K562 (cell line): ENCODE measurements around the gene RNF39. TPM values are rescaled to one million over a fixed set of nuclear protein-coding genes. Genes with fewer than 3 reads are reported as not detected.
A peak's percentile ranks its signal among the peaks of the same experiment; 100 is the strongest.

Experiments used
- ATAC-seq: fragments of 200-7000 bp; cut with Tn5 transposase; 3 replicates; pipeline ENCODE4 v1.9.1; 2020; ENCODE audit warnings: moderate library complexity
- BruUV-seq: library from RNA; stranded (reverse); fragments of 400-500 nt; replicated peaks from 2 replicates; lab custom pipeline; 2021; lab: Mats Ljungman, UMichigan
- CTCF ChIA-PET: fragments of 300-600 bp; formaldehyde crosslinking; extraction: SDS; loops from one replicate; lab custom pipeline; 2021; ENCODE audit warnings: low intra/inter-chr PET ratio; lab: Yijun Ruan, JAX
- POLR2A ChIA-PET: fragments of 300-600, 350-650 bp; sonication (Branson Sonifier 250); formaldehyde crosslinking; extraction: SDS; loops from one replicate; lab custom pipeline; 2021; ENCODE audit warnings: antibody characterized with exemption, inconsistent platforms; lab: Yijun Ruan, JAX
- DNase-seq, 4 experiments: peaks; one replicate each; pipeline versions ENCODE4 v3.0.0 to v3.0.0-alpha.2; 2011 to 2018; ENCODE audit warnings: low spot score in 3 of 4, mixed read lengths in 3 of 4; ENCODE audit errors: extremely low read depth in 1 of 4
- FAIRE-seq: peaks from 2 replicates; lab custom pipeline; 2011; peaks lifted over from hg19 to GRCh38; lab: Jason Lieb, UNC
- H2AFZ ChIP-seq: 2 replicates; pipeline ENCODE4 v1.6.0; 2011; ENCODE audit warnings: low read depth, low read length, control low read depth, inconsistent platforms
- H3K27ac ChIP-seq: fragments of 200-600 bp; 3 replicates; pipeline ENCODE4 v1.8.0; 2011; ENCODE audit warnings: low read depth, mild to moderate bottlenecking, control low read depth, inconsistent platforms, low read length, moderate library complexity, mixed read lengths; ENCODE audit errors: extremely low read depth
- H3K27me3 ChIP-seq, 2 experiments: fragments of 300-600 bp in 1 of 2; 2 replicates in 1 of 2; 3 replicates in 1 of 2; pipeline versions ENCODE4 v1.6.0 to v1.8.0; 2011; ENCODE audit warnings: inconsistent platforms in 2 of 2, low read length in 2 of 2, mild to moderate bottlenecking in 1 of 2, mixed read lengths in 1 of 2, moderate library complexity in 1 of 2; ENCODE audit not compliant: control insufficient read depth in 2 of 2, insufficient read depth in 2 of 2
- H3K36me3 ChIP-seq: fragments of 300-600 bp; 3 replicates; pipeline ENCODE4 v1.8.0; 2011; ENCODE audit warnings: mild to moderate bottlenecking, low read length, inconsistent platforms; ENCODE audit not compliant: control insufficient read depth, insufficient read depth
- H3K4me1 ChIP-seq, 2 experiments: fragments of 200-600 bp in 1 of 2; replicated peaks in 1 of 2; 2 replicates in 1 of 2; 3 replicates in 1 of 2; pipeline versions ENCODE4 v1.5.1 to v1.8.0; 2011; ENCODE audit warnings: inconsistent platforms in 2 of 2, low read length in 2 of 2, mild to moderate bottlenecking in 1 of 2, mixed read lengths in 1 of 2, moderate library complexity in 1 of 2; ENCODE audit not compliant: control insufficient read depth in 2 of 2, insufficient read depth in 2 of 2
- H3K4me2 ChIP-seq: 2 replicates; pipeline ENCODE4 v1.6.1; 2011; ENCODE audit warnings: low read length, control low read depth, inconsistent platforms, mixed read lengths; ENCODE audit not compliant: insufficient read depth
- H3K4me3 ChIP-seq: fragments of 200-600 bp; sonication (generic), shearing (Covaris generic); 2 replicates; pipeline ENCODE4 v1.5.1; 2016; ENCODE audit warnings: control low read depth, inconsistent platforms
- H3K79me2 ChIP-seq: fragments of 200-600 bp; 3 replicates; pipeline ENCODE4 v1.8.0; 2011; ENCODE audit warnings: low read length, inconsistent platforms; ENCODE audit not compliant: control insufficient read depth, insufficient read depth
- H3K9ac ChIP-seq, 2 experiments: 2 replicates each; pipeline versions ENCODE4 v1.6.0 to v1.6.1; 2011; ENCODE audit warnings: low read depth in 2 of 2, low read length in 2 of 2, control low read depth in 1 of 2, inconsistent platforms in 1 of 2, mild to moderate bottlenecking in 1 of 2, mixed read lengths in 1 of 2; ENCODE audit not compliant: insufficient read depth in 1 of 2
- H3K9me1 ChIP-seq: one replicate; pipeline ENCODE4 v1.6.0; 2011; ENCODE audit warnings: inconsistent platforms, mild to moderate bottlenecking, low read length, moderate library complexity; ENCODE audit not compliant: control insufficient read depth, insufficient read depth
- H3K9me3 ChIP-seq: replicated peaks from 2 replicates; pipeline ENCODE4 v1.5.1; 2011; ENCODE audit warnings: low read depth, low read length, inconsistent platforms; ENCODE audit not compliant: control insufficient read depth, insufficient read depth
- H4K20me1 ChIP-seq: replicated peaks from 2 replicates; pipeline ENCODE4 v1.6.1; 2011; ENCODE audit warnings: low read length, inconsistent platforms, mixed read lengths; ENCODE audit not compliant: control insufficient read depth, insufficient read depth
- CBFA2T3 ChIP-seq: fragments of 450-650 bp; IDR thresholded peaks from 2 replicates; pipeline ENCODE4 v1.6.1; 2017
- E2F4 ChIP-seq: sonication (generic); formaldehyde crosslinking; IDR thresholded peaks from 2 replicates; pipeline ENCODE4 v1.8.0; 2022; ENCODE audit warnings: mild to moderate bottlenecking, low read depth, missing genetic modification reagents
- FOXA1 ChIP-seq: fragments of 450-650 bp; IDR thresholded peaks from 2 replicates; pipeline ENCODE4 v1.6.1; 2016; ENCODE audit warnings: mild to moderate bottlenecking, borderline replicate concordance
- GABPB1 ChIP-seq: sonication (generic); formaldehyde crosslinking; IDR thresholded peaks from 2 replicates; pipeline ENCODE4 v1.8.0; 2022; ENCODE audit warnings: mild to moderate bottlenecking, missing genetic modification reagents
- RAD21 ChIP-seq, 2 experiments: fragments of 250-450 bp in 1 of 2; fragments of 450-650 bp in 1 of 2; sonication (Bioruptor Pico) in 1 of 2; formaldehyde crosslinking in 1 of 2; IDR thresholded peaks in 1 of 2; conservative IDR thresholded peaks in 1 of 2; 2 replicates each; pipeline versions ENCODE4 v1.4.0 to v1.8.0; 2020 to 2022; ENCODE audit warnings: mild to moderate bottlenecking in 2 of 2, moderate library complexity in 1 of 2
- SIN3B ChIP-seq: fragments of 450-650 bp; IDR thresholded peaks from 2 replicates; pipeline ENCODE4 v1.6.1; 2017; ENCODE audit warnings: low read depth, mild to moderate bottlenecking, moderate library complexity
- SLC30A9 ChIP-seq: fragments of 250-450 bp; sonication (Bioruptor Pico); IDR thresholded peaks from 2 replicates; pipeline ENCODE4 v1.8.0; 2022; ENCODE audit warnings: mild to moderate bottlenecking, moderate library complexity
- SMARCA4 ChIP-seq: fragments of 450-650 bp; IDR thresholded peaks from 2 replicates; pipeline ENCODE4 v1.6.1; 2016
- THRA ChIP-seq: fragments of 450-650 bp; IDR thresholded peaks from 2 replicates; pipeline ENCODE4 v1.6.1; 2017; ENCODE audit warnings: mild to moderate bottlenecking, moderate library complexity
- TRIM24 ChIP-seq, 2 experiments: fragments of 450-650 bp; IDR thresholded peaks; 2 replicates each; pipeline ENCODE4 v1.6.1; 2016
- ZMIZ1 ChIP-seq, 2 experiments: fragments of 150-350 bp in 1 of 2; IDR thresholded peaks; 2 replicates each; pipeline ENCODE4 v1.6.1; 2012 to 2016; ENCODE audit warnings: low read depth in 2 of 2, low read length in 2 of 2, mild to moderate bottlenecking in 1 of 2, moderate library complexity in 1 of 2
- ZNF212 ChIP-seq: fragments of 450-650 bp; formaldehyde crosslinking; IDR thresholded peaks from 2 replicates; pipeline ENCODE4 v1.4.0; 2020; ENCODE audit warnings: mild to moderate bottlenecking
- ZNF282 ChIP-seq: sonication (generic); formaldehyde crosslinking; IDR thresholded peaks from 2 replicates; pipeline ENCODE4 v1.8.1; 2023; ENCODE audit warnings: missing genetic modification reagents
- ZNF551 ChIP-seq: fragments of 250-450 bp; sonication (Bioruptor Pico); IDR thresholded peaks from 2 replicates; pipeline ENCODE4 v1.5.0; 2021; ENCODE audit warnings: mild to moderate bottlenecking, moderate library complexity
- WGBS: fragments of 100-300 bp; shearing (Covaris generic); methylation state at CpG from one replicate; pipeline ENCODE4 v1.1.6; 2016; ENCODE audit warnings: low coverage, mixed read lengths; ENCODE audit not compliant: insufficient coverage; ENCODE audit errors: missing lambda C conversion rate; 5-methylcytosine and 5-hydroxymethylcytosine counted together
- in situ Hi-C: fragments of 300-500 bp; cut with MboI; formaldehyde crosslinking; loops from 4 replicates; pipeline ENCODE4 v1.15.0; 2018; ENCODE audit warnings: inconsistent platforms, mixed read lengths
- intact Hi-C: fragments of 100-400 bp; cut with micrococcal nuclease; formaldehyde crosslinking; loops from 2 replicates; pipeline ENCODE4 v1.14.2; 2022
- polyA plus RNA-seq, 8 experiments: library from polyadenylated mRNA; depleted of rRNA in 4 of 8; stranded (reverse) in 5 of 8; unstranded in 3 of 8; fragments of >200 nt; fragmentation: Nextera tagmentation in 2 of 8; fragmentation: Illumina TruSeq in 1 of 8; extraction: Ambion mirVana in 2 of 8; extraction: Trizol in 1 of 8; gene quantifications; 2 replicates each; pipeline versions ENCODE4 v1.2.1 to v1.2.3, GENCODE V29; 2011 to 2014; ENCODE audit warnings: inconsistent platforms in 1 of 8, missing spikeins in 1 of 8
- total RNA-seq, 7 experiments: library from RNA; depleted of rRNA in 6 of 7; stranded (reverse); fragments of >200 nt in 6 of 7; fragmentation: Illumina TruSeq in 2 of 7; extraction: Trizol in 2 of 7; gene quantifications; 2 replicates each; pipeline versions ENCODE4 v1.2.1 to v1.2.3, GENCODE V29; 2011 to 2021; ENCODE audit warnings: low replicate concordance in 1 of 7

Gene RNF39
- total and polyA plus RNA-seq, 9 of the 15 experiments (the other 6 are each of a cell fraction or from before 2014, with no cell fraction given) = not detected

- Histone ChIP-seq H3K9me1 (no peaks in the 10 kb centered on the region), H3K27me3 (peaks cover 17 to 31% of the 10 kb centered on the region in 2 experiments), H3K27ac (no peak overlapping the region), H3K9ac (peak overlapping the region in 1 of 2 experiments; percentile 80; a peak in 1 of 4 replicates), H3K79me2 (no peaks in the 10 kb centered on the region), H3K4me1 (peaks cover 22 to 28% of the 10 kb centered on the region in 2 experiments), H3K9me3 (no peaks in the 10 kb centered on the region), H4K20me1 (no peaks in the 10 kb centered on the region), H3K4me3 (no peak overlapping the region), H3K4me2 (no peak overlapping the region), H3K36me3 (no peaks in the 10 kb centered on the region), H2AFZ (peak overlapping the region; percentile 98)
- no peak for FAIRE-seq
- ChIA-PET CTCF (interaction anchor here (0.9 to 4.2 kb wide), 3 partner anchors 27 to 67 kb away, joined by 4 to 66 read pairs (median 14); no protein-coding TSS in a partner anchor), POLR2A (interaction anchor here (0.7 to 1.3 kb wide), 5 partner anchors 22 to 139 kb away, joined by 3 to 5 read pairs (median 3); partner anchors contain the start of genes POLR1H and PPP1R11)
- ATAC-seq = no peak
- intact Hi-C loops (loop anchor here (1.0 to 10.0 kb wide), 5 partner anchors 27 to 293 kb away; partner anchors contain the start of gene PPP1R11), in situ Hi-C loops (no loop called here)
- TF ChIP-seq ZNF282 (CRISPR knock-in tag) = no peak
- no peak for TF ChIP-seq CBFA2T3
- no peak for TF ChIP-seq ZMIZ1 (IDR thresholded peaks at IDR 0.05; ENCODE audit: low read depth in 2 of 2, low read length in 2 of 2)
- TF ChIP-seq SLC30A9 (CRISPR knock-in tag) = no peak
- TF ChIP-seq FOXA1 = no peak
- no peak for TF ChIP-seq GABPB1 (CRISPR knock-in tag)
- TF ChIP-seq SMARCA4 = no peak
- TF ChIP-seq TRIM24 (IDR thresholded peaks at IDR 0.05) = no peak
- no peak for TF ChIP-seq THRA
- no peak for TF ChIP-seq E2F4 (CRISPR knock-in tag)
- TF ChIP-seq SIN3B = no peak
- no peak for TF ChIP-seq ZNF212 (CRISPR knock-in tag)
- TF ChIP-seq ZNF551 (CRISPR knock-in tag) = no peak
- TF ChIP-seq RAD21 (CRISPR knock-in tag; conservative IDR thresholded peaks at IDR 0.05 in 1 of 2, IDR thresholded peaks at IDR 0.05 in 1 of 2) = no peak
- no peak for DNase-seq
- WGBS = 11% methylated on average over 3 of the region's 3 CpGs
- no TSS peak for BruUV-seq
Measured at GRCh38 chr6:30103872-30104179, 28.3 kb upstream of the RNF39 start.
